GM12872 (cell line): ENCODE measurements around the gene TTC9.
A peak's percentile ranks its signal among the peaks of the same experiment; 100 is the strongest.

Experiments
- TF ChIP-seq, protein P1 (sequence below): IDR thresholded peaks from 3 replicates; pipeline ENCODE4 v1.5.1; 2011; ENCODE audit warnings: low read depth, mild to moderate bottlenecking, low read length, moderate library complexity; ENCODE audit not compliant: insufficient read depth

The TTC9 gene

GRCh38 chr14:70658899-70659298 is 17.2 kb downstream of the TTC9 start:
- TF ChIP-seq, protein P1, sequence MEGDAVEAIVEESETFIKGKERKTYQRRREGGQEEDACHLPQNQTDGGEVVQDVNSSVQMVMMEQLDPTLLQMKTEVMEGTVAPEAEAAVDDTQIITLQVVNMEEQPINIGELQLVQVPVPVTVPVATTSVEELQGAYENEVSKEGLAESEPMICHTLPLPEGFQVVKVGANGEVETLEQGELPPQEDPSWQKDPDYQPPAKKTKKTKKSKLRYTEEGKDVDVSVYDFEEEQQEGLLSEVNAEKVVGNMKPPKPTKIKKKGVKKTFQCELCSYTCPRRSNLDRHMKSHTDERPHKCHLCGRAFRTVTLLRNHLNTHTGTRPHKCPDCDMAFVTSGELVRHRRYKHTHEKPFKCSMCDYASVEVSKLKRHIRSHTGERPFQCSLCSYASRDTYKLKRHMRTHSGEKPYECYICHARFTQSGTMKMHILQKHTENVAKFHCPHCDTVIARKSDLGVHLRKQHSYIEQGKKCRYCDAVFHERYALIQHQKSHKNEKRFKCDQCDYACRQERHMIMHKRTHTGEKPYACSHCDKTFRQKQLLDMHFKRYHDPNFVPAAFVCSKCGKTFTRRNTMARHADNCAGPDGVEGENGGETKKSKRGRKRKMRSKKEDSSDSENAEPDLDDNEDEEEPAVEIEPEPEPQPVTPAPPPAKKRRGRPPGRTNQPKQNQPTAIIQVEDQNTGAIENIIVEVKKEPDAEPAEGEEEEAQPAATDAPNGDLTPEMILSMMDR, result no peak

GRCh38 chr14:70660967-70661893 is 19.5 kb downstream of the TTC9 start:
- TF ChIP-seq, protein P1, result peak; percentile 46

GRCh38 chr14:70662080-70662479 is 20.4 kb downstream of the TTC9 start:
- TF ChIP-seq, protein P1, result no peak

GRCh38 chr14:70662816-70663215 is 21.1 kb downstream of the TTC9 start:
- TF ChIP-seq, protein P1, result no peak

GRCh38 chr14:70663707-70664179 is 22.0 kb downstream of the TTC9 start:
- TF ChIP-seq, protein P1, result no peak

- TF ChIP-seq, protein P1, result no peak
Observed at GRCh38 chr14:70664698-70665447, 23.2 kb downstream of the TTC9 start.
